Stimulated activated CD8-positive, alpha-beta memory T cell treated with anti-CD3 and anti-CD28 coated beads, Interleukin-15, amount 100 ng/mL, for 48 hours (primary cell): ENCODE data around the gene EMP2.

Experiments used
- DNase-seq, 2 donors: peaks; one replicate each; pipeline ENCODE4 v3.0.0-alpha.2; 2020; ENCODE audit warnings: low read depth in 2 of 2

The EMP2 gene

GRCh38 chr16:10490141-10490540 is 90.3 kb downstream of the EMP2 start:
- no peak for DNase-seq

DNA sequence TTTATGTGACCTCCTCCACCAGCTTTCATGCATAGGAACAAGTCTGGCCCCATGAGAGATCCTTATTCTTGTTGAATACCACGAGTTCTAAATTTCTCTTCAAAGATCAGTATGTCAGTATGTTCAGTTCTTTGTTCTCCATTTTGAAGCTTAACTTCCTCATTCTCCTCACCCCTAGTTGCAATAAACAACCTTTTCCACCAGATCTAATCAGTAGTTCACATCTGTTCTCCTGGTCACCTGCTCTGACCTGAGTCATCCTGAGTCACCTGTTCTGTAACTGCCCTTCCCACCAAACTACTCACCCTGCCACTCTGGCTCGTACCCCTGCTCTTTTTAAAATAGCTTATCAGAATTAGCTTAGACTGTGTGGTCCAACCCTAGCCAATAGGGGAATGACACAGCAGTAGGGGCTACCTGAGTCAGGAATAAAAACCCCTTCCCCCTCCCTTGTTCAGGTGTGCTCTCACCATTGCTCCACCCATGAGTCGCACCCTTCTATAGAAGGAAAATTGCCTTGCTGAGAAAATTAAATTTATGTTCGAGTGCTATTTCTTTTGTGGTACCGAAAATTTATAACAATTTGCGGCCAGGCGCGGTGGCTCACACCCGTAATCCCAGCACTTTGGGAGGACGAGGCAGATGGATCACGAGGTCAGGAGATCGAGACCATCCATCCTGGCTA is 94.6 kb downstream of the EMP2 start:
- no peak for DNase-seq

DNA sequence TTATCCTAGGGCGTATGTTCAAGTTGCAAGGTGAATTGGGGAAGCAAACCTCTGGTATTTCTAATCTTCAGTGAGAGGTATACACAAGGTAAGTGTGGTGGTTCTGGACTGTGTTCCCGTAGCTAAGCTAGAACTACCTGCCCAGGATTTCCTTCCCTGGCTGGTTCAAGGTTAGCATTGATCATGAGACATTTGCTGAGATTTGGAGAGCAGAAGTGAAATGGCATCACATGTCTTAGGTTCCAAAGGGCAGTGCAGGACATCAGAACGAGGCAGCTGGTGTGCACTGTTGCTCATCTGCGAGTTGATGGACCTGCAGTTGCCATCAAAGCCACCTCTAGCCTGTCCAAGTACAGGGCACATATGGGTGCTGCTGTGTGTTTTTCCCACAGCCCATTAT is 95.2 kb downstream of the EMP2 start:
- no peak for DNase-seq

DNA sequence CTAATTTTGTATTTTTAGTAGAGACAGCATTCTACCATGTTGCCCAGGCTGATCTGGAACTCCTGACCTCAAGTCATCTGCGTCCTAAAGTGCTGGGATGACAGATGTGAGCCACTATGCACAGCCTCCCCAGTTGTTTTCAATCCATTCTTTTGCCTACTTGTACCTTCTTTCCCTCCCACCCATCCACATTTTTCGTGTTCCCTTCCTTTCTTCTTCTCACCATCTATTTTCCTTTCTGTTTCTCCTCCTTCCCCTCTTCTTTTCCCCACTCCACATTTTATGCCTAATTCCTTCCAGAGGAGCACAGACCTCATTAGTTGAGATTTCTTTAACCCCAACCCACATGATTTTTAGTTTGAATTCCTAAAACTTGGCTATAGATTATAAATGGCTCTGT is 100.2 kb downstream of the EMP2 start:
- DNase-seq: no peak
